GM13977 (cell line): ENCODE data around the gene ATP12A.

Experiments
- DNase-seq: peaks from one replicate; pipeline ENCODE4 v3.0.0; 2012; ENCODE audit warnings: low spot score
- in situ Hi-C: fragments of 300-500 bp; cut with MboI; formaldehyde crosslinking; loops from one replicate; pipeline ENCODE4 v1.12.0; 2022; ENCODE audit warnings: low sequenced_read_pairs, low pct_unique_long_range_greater_than_20kb, mixed read lengths, inconsistent platforms; ENCODE audit not compliant: unreplicated experiment
- TF ChIP-seq, protein P1 (sequence below): IDR thresholded peaks from 2 replicates; pipeline ENCODE4 v1.5.1; 2012; ENCODE audit warnings: mild to moderate bottlenecking, control low read depth; ENCODE audit not compliant: insufficient read depth; ENCODE audit errors: extremely low read depth, missing control alignments

ATP12A gene

DNA sequence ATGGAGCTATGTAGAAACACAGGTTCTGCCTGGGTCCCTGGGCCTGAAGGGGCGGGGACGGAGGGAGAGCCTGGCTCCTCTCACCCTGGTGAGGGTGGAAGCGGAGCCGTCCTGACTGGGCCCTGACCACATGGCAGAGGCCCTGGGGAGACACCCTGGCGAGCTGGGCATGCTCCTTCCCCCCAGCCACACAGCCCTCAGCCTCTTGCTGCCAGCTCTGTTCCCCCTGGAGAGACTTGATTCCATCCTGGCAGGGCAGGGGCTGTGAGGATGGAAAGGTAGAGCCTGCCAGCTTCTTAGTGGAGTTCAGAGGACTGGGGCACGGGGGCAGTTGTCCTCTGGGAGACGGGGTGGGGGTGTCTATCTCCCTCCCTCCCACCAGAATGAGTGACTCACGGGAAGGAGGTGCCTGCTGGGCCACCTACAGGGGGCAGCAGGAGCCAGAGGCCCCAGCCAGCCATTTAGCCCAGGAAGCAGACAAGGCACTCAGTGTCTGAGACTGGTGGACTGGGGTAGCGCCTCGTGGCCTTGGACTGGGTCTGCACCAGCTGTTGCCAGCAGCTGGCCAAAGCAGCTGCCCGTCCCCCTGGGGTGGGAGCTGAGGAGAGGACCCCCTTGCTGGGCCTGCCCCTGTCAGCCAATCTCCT lies 60.9 kb downstream of the ATP12A start:
- DNase-seq, result no peak
- in situ Hi-C loops, result loop anchor here (25.0 kb wide), 1 partner anchor 246 kb away; no protein-coding TSS in a partner anchor
- TF ChIP-seq, protein P1, sequence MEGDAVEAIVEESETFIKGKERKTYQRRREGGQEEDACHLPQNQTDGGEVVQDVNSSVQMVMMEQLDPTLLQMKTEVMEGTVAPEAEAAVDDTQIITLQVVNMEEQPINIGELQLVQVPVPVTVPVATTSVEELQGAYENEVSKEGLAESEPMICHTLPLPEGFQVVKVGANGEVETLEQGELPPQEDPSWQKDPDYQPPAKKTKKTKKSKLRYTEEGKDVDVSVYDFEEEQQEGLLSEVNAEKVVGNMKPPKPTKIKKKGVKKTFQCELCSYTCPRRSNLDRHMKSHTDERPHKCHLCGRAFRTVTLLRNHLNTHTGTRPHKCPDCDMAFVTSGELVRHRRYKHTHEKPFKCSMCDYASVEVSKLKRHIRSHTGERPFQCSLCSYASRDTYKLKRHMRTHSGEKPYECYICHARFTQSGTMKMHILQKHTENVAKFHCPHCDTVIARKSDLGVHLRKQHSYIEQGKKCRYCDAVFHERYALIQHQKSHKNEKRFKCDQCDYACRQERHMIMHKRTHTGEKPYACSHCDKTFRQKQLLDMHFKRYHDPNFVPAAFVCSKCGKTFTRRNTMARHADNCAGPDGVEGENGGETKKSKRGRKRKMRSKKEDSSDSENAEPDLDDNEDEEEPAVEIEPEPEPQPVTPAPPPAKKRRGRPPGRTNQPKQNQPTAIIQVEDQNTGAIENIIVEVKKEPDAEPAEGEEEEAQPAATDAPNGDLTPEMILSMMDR, result peak; percentile 58

DNA sequence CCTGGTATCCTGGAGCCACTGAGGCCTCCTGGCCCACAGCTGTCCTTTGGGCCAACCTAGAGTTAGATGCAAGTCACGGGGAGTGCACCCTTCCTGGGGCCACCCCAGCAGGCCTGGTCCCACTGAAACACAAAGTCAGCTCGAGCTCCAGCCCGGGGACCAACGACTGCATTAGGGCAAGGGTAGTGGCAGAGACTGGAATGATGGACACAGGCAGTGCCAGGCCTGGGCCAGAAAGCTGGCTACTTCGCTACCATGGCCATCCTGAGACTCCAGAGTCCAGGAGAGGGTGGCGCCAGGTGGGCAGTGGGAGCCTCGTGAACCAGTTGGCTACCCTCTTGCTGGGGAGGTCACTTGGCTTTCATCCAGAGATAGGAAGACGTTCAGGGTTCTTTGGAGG lies 61.6 kb downstream of the ATP12A start:
- DNase-seq, result no peak
- in situ Hi-C loops, result loop anchor here (25.0 kb wide), 1 partner anchor 246 kb away; no protein-coding TSS in a partner anchor
- TF ChIP-seq, protein P1, result no peak

DNA sequence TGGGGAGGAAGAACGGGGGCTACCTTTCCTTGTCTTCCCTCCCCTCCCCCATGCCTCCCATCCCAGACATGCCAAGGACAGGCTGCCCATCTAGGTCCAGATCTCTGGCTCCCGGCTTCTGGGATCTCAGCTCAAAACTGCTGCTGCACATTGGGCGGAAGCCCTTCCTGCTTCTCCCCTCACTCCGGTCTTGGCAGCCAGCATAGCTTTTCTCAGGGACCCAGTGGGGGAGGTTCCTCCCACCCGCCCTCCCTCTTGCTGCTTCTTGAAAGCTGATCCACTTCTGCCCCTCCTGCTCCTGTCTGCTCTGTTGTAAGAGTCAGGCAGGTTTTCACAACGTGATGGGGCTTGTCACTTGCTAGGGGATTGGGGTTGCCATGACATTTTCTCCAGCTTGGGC lies 62.1 kb downstream of the ATP12A start:
- DNase-seq, result no peak
- in situ Hi-C loops, result loop anchor here (25.0 kb wide), 1 partner anchor 245 kb away; no protein-coding TSS in a partner anchor
- TF ChIP-seq, protein P1, result no peak

DNA sequence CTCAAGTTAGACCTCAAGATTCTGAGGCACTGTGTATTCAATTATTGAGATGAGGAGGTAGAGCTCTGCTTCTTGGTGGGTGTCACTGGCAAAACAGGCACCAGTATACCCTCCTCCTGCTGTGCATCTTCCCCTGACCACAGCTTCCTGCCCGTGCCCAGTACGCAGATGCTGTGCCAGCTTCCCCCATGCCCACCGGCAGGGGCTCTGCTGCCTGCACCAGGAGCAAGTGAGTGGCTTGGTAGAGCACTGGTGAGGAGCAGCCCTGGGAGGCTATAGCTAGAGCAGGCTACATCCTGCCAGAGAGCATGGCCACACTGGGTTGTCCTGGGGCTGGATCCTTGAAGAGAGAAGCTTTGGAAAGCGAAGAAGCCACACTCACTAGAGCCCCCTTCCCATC lies 62.8 kb downstream of the ATP12A start:
- TF ChIP-seq, protein P1, result no peak
- in situ Hi-C loops, result loop anchor here (25.0 kb wide), 1 partner anchor 244 kb away; no protein-coding TSS in a partner anchor

DNA sequence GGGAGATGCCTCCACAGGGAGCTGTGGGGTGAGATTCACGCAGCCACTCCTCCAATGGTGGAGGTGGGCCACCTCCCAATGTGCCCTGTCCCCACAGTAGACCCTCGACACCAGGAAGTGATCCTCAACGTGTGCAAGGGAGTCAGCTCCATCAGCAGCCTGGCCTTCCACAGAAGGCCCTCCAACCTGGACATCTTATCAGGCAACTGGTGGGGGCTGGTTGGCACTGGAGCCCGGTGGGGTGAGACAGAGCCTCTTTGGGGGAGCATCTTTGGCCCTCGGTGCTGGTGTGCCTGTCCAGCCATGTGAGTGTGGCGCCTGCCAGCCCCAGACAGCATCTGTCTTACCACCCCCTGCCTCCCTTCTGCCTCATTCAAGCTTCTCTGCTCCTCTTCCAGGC lies 64.0 kb downstream of the ATP12A start:
- no peak for DNase-seq
- in situ Hi-C loops, result loop anchor here (25.0 kb wide), 1 partner anchor 243 kb away; no protein-coding TSS in a partner anchor
- TF ChIP-seq, protein P1, result no peak

More for the DNA sequence above, 62.8 kb downstream of the ATP12A start:
- DNase-seq, result no peak

DNA sequence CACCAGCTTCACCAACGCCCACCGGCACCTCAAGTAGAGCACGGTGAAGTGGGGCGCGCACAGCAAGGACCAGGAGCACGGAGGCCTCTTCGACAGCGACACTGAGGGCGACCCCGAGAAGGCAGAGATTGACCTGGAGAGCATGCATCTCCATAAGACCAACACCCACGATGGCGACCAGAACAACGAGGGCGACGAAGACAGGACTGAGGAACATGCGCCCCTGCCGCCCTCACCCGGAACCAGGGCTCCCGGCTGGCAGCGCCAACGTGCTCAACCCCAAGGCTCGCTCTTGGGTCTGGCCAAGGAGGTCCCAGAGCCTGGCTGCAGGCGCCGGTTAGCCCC lies 65.3 kb downstream of the ATP12A start:
- in situ Hi-C loops, result loop anchor here (25.0 kb wide), 1 partner anchor 242 kb away; no protein-coding TSS in a partner anchor
- TF ChIP-seq, protein P1, result no peak

More for the DNA sequence above, 65.3 kb downstream of the ATP12A start:
- DNase-seq, result no peak
